GM12865 (cell line): ENCODE data around the gene SLC35F4.

ENCODE experiments used
- DNase-seq: peaks from one replicate; pipeline ENCODE4 v3.0.0; 2010; ENCODE audit warnings: low read depth
- H3K4me3 ChIP-seq: 2 replicates; pipeline ENCODE4 v1.5.1; 2011; ENCODE audit warnings: mild to moderate bottlenecking, low read depth, low read length, control low read depth
- CTCF ChIP-seq: IDR thresholded peaks from 2 replicates; pipeline ENCODE4 v1.5.1; 2011; ENCODE audit warnings: low read length, control low read depth, low read depth, inconsistent platforms; ENCODE audit not compliant: insufficient read depth; ENCODE audit errors: missing control alignments

The SLC35F4 gene

GRCh38 chr14:57632649-57633048 lies 233.2 kb downstream of the SLC35F4 start:
- no peak for TF ChIP-seq CTCF
- no peak overlapping the region for H3K4me3 ChIP-seq
- no peak for DNase-seq

- no peak overlapping the region for H3K4me3 ChIP-seq
- no peak for TF ChIP-seq CTCF
- DNase-seq: no peak
These were observed 248.4 kb downstream of the SLC35F4 start for GRCh38 chr14:57617510-57617909.

GRCh38 chr14:57612946-57613345 lies 252.9 kb downstream of the SLC35F4 start:
- no peak for TF ChIP-seq CTCF
- no peak overlapping the region for H3K4me3 ChIP-seq
- DNase-seq: no peak

GRCh38 chr14:57611555-57612075 lies 254.3 kb downstream of the SLC35F4 start:
- DNase-seq: no peak
- TF ChIP-seq CTCF: no peak
- H3K4me3 ChIP-seq: no peak overlapping the region

- H3K4me3 ChIP-seq: no peak overlapping the region
- DNase-seq: no peak
- TF ChIP-seq CTCF: no peak
These were observed 255.3 kb downstream of the SLC35F4 start for GRCh38 chr14:57610631-57611030.

- no peak overlapping the region for H3K4me3 ChIP-seq
- TF ChIP-seq CTCF: no peak
- no peak for DNase-seq
These were observed 256.5 kb downstream of the SLC35F4 start for GRCh38 chr14:57609192-57610075.
